Parathyroid adenoma (tissue), 2 donors: ENCODE data around the gene KRT36.
A peak's percentile ranks its signal among the peaks of the same experiment; 100 is the strongest.

Source experiments
- H2AFZ ChIP-seq: fragments of 300-600 bp; sonication (generic); one replicate; pipeline ENCODE4 v1.7.0; 2017; ENCODE audit warnings: antibody characterized with exemption, mild to moderate bottlenecking
- H3K27ac ChIP-seq: fragments of 300-600 bp; sonication (generic); one replicate; pipeline ENCODE4 v1.7.0; 2017
- H3K27me3 ChIP-seq: fragments of 300-600 bp; sonication (generic); one replicate; pipeline ENCODE4 v1.7.0; 2017; ENCODE audit warnings: low read length; ENCODE audit not compliant: control insufficient read depth, insufficient read depth
- H3K36me3 ChIP-seq: fragments of 300-600 bp; sonication (generic); one replicate; pipeline ENCODE4 v1.7.0; 2017; ENCODE audit warnings: low read length; ENCODE audit not compliant: control insufficient read depth, insufficient read depth
- H3K4me1 ChIP-seq: fragments of 300-600 bp; sonication (generic); one replicate; pipeline ENCODE4 v1.7.0; 2017; ENCODE audit warnings: control low read depth
- H3K4me2 ChIP-seq: fragments of 300-600 bp; sonication (generic); one replicate; pipeline ENCODE4 v1.7.0; 2017; ENCODE audit warnings: low read length
- H3K4me3 ChIP-seq: fragments of 300-600 bp; sonication (generic); one replicate; pipeline ENCODE4 v1.7.0; 2017; ENCODE audit warnings: low read depth, low read length
- H3K79me2 ChIP-seq: fragments of 300-600 bp; sonication (generic); one replicate; pipeline ENCODE4 v1.7.0; 2017; ENCODE audit warnings: control low read depth
- H3K9ac ChIP-seq: fragments of 300-600 bp; sonication (generic); one replicate; pipeline ENCODE4 v1.7.0; 2017; ENCODE audit warnings: mild to moderate bottlenecking
- H3K9me3 ChIP-seq: fragments of 300-600 bp; sonication (generic); one replicate; pipeline ENCODE4 v1.7.0; 2017; ENCODE audit warnings: low read length; ENCODE audit not compliant: control insufficient read depth
- TF ChIP-seq, protein P1 (sequence below): fragments of 300-600 bp; sonication (generic); IDR thresholded peaks from one replicate; pipeline ENCODE4 v1.7.0; 2017; ENCODE audit warnings: antibody characterized with exemption, mild to moderate bottlenecking
- donor health status: primary hyperparathyroidism.

The KRT36 gene

DNA sequence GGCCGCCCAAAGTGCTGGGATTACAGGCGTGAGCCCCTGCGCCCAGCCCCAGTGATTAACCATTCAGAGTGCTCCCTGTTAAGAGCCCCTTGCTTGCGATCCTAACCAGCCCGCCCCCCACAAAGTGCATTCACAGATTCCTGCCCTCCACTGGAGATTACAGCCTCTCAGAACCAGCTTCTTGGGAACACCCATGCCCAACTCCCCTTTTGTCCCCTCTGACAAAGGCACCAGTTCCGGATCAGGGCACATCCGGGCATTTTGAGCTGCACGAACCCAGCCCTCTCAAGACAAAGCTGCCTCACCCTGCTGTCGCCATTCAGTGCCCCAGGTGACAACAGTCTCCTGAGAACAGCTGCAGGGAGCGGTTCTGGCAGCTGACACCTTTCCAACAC is 39.2 kb upstream of the KRT36 start:
- H2AFZ ChIP-seq: no peak overlapping the region
- H3K4me1 ChIP-seq: peaks cover 21% of the 10 kb centered on the region
- peak overlapping the region; percentile 72 for H3K27ac ChIP-seq
- H3K27me3 ChIP-seq: no peaks in the 10 kb centered on the region
- no peak overlapping the region for H3K4me2 ChIP-seq
- H3K36me3 ChIP-seq: no peaks in the 10 kb centered on the region
- TF ChIP-seq, protein P1, sequence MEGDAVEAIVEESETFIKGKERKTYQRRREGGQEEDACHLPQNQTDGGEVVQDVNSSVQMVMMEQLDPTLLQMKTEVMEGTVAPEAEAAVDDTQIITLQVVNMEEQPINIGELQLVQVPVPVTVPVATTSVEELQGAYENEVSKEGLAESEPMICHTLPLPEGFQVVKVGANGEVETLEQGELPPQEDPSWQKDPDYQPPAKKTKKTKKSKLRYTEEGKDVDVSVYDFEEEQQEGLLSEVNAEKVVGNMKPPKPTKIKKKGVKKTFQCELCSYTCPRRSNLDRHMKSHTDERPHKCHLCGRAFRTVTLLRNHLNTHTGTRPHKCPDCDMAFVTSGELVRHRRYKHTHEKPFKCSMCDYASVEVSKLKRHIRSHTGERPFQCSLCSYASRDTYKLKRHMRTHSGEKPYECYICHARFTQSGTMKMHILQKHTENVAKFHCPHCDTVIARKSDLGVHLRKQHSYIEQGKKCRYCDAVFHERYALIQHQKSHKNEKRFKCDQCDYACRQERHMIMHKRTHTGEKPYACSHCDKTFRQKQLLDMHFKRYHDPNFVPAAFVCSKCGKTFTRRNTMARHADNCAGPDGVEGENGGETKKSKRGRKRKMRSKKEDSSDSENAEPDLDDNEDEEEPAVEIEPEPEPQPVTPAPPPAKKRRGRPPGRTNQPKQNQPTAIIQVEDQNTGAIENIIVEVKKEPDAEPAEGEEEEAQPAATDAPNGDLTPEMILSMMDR: no peak
- no peaks in the 10 kb centered on the region for H3K79me2 ChIP-seq
- H3K4me3 ChIP-seq: no peak overlapping the region
- no peaks in the 10 kb centered on the region for H3K9me3 ChIP-seq
- no peak overlapping the region for H3K9ac ChIP-seq

- no peaks in the 10 kb centered on the region for H3K79me2 ChIP-seq
- no peaks in the 10 kb centered on the region for H3K27me3 ChIP-seq
- peak overlapping the region; percentile 88 for H3K9ac ChIP-seq
- no peaks in the 10 kb centered on the region for H3K36me3 ChIP-seq
- peak overlapping the region; percentile 74 for H2AFZ ChIP-seq
- H3K4me2 ChIP-seq: peak overlapping the region; percentile 93
- peak overlapping the region; percentile 85 for H3K27ac ChIP-seq
- no peaks in the 10 kb centered on the region for H3K9me3 ChIP-seq
- H3K4me3 ChIP-seq: peak overlapping the region; percentile 70
- TF ChIP-seq, protein P1: no peak
- H3K4me1 ChIP-seq: peaks cover 21% of the 10 kb centered on the region
These were observed 37.6 kb upstream of the KRT36 start for GRCh38 chr17:41527063-41528023.

GRCh38 chr17:41524261-41524660 is 34.6 kb upstream of the KRT36 start:
- no peaks in the 10 kb centered on the region for H3K36me3 ChIP-seq
- TF ChIP-seq, protein P1: no peak
- no peak overlapping the region for H3K27ac ChIP-seq
- H3K9me3 ChIP-seq: no peaks in the 10 kb centered on the region
- H3K4me1 ChIP-seq: peaks cover 10% of the 10 kb centered on the region
- no peak overlapping the region for H3K9ac ChIP-seq
- H3K79me2 ChIP-seq: no peaks in the 10 kb centered on the region
- H3K27me3 ChIP-seq: no peaks in the 10 kb centered on the region
- no peak overlapping the region for H3K4me2 ChIP-seq
- H2AFZ ChIP-seq: no peak overlapping the region
- H3K4me3 ChIP-seq: no peak overlapping the region

DNA sequence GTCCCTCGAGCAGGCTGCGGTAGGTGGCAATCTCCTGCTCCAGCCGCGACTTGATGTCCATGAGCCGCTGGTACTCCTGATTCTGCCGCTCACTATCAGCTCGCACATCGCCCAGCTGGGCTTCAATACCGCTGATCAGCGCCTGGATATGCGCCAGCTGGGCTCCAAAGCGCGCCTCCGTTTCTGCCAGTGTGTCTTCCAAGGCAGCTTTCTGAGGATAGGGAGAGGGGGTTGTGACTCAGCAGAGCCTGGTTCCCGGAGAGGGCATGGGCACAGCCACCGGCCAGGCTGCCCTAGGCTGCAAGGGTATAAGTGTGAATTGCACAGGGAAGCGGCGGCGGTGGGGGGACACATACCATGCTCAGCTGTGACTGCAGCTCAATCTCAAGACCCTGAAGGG is 34.1 kb upstream of the KRT36 start:
- TF ChIP-seq, protein P1: no peak
- Histone ChIP-seq H3K79me2 (no peaks in the 10 kb centered on the region), H3K27ac (no peak overlapping the region), H3K4me3 (no peak overlapping the region), H3K27me3 (no peaks in the 10 kb centered on the region), H3K36me3 (no peaks in the 10 kb centered on the region), H3K4me1 (peaks cover 7% of the 10 kb centered on the region), H3K9ac (no peak overlapping the region), H2AFZ (no peak overlapping the region), H3K9me3 (no peaks in the 10 kb centered on the region), H3K4me2 (no peak overlapping the region)
